ENCODE results near the gene TAOK1. TPM values are rescaled to one million over a fixed set of nuclear protein-coding genes. Genes with fewer than 3 reads are reported as not detected.

Gene TAOK1
- total and polyA plus RNA-seq, 4 donors = 3.9 to 85.6 (median 45.9) TPM

DNA sequence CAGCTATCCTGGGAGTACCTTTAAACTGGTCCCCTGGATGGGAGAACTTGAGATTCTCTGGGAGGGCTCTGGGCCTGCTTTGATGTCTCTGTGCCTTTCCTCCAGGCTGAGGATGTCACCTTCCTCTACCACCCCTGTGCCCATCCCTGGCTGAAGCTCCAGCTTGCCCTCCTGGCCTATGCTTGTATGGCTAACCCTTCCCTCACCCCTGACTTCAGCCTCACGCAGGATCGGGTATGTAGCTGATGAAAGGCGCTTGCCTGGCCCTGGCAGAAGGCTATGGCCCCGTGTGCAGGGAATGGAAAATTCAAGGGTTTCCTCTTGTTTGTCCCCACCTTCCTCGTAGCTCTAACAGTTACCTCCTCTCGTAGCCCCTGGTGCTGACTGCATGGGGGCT is 181.3 kb downstream of the TAOK1 start:
- H3K9me3 ChIP-seq (ENCODE audit: control insufficient read depth, low read length) = no peaks in the 10 kb centered on the region
- no peaks in the 10 kb centered on the region for H3K4me1 ChIP-seq (ENCODE audit: control insufficient read depth in 1 of 2, insufficient read depth in 2 of 2, low read length in 2 of 2)
- H3K36me3 ChIP-seq (ENCODE audit: control insufficient read depth in 1 of 2, insufficient read depth in 2 of 2, low read length in 1 of 2) = no peaks in the 10 kb centered on the region
- DNase-seq (peak in 1 of 2 donors; percentile 49), ATAC-seq (ENCODE audit: low FRiP score) (no peak)
- H3K4me3 ChIP-seq (ENCODE audit: low read length in 2 of 2) = no peak overlapping the region
- intact Hi-C loops (cut with DNase I) = no loop called here
- WGBS, 2 donors = 83 to 86% methylated on average over 6 of the region's 6 CpGs
- H3K27ac ChIP-seq (ENCODE audit: low read depth in 1 of 2, low read length in 2 of 2) = no peak overlapping the region
- no peaks in the 10 kb centered on the region for H3K27me3 ChIP-seq (ENCODE audit: control insufficient read depth in 1 of 2, insufficient read depth in 2 of 2, low read length in 1 of 2)

DNA sequence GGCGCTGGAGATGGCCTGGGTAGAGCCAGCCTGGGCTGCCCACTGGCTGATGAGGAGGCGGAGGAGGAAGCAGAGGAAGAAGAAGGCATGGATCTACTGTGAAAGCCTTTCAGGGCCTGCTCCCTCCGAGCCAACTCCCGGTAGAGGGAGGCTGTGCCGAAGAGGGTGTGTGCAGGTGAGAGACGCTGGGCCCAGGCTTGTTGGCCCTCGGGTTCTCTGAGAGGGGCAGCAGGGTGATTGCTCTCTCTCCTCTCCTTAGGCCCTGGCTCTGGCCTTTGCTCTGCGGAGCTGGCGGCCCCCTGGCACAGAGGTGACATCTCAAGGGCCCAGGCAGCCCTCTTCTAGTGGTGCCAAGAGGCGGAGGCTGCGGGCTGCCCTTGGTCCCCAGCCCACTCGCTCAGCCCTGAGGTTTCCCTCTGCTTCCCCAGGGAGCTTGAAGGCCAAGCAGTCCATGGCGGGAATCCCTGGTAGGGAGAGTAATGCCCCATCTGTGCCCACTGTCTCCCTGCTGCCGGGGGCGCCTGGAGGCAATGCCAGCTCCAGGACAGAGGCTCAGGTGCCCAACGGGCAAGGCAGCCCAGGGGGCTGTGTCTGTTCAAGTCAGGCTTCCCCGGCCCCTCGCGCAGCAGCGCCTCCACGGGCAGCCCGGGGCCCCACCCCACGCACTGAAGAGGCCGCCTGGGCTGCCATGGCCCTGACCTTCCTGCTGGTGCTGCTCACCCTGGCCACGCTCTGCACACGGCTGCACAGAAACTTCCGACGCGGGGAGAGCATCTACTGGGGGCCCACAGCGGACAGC is 181.9 kb downstream of the TAOK1 start:
- DNase-seq (peak; percentile 56 to 77), ATAC-seq (ENCODE audit: low FRiP score) (no peak)
- intact Hi-C loops (cut with DNase I) = no loop called here
- Histone ChIP-seq H3K4me3 (ENCODE audit: low read length in 2 of 2) (peak overlapping the region in 1 of 2 donors; percentile 4), H3K27ac (ENCODE audit: low read depth in 1 of 2, low read length in 2 of 2) (no peak overlapping the region), H3K4me1 (ENCODE audit: control insufficient read depth in 1 of 2, insufficient read depth in 2 of 2, low read length in 2 of 2) (no peaks in the 10 kb centered on the region), H3K27me3 (ENCODE audit: control insufficient read depth in 1 of 2, insufficient read depth in 2 of 2, low read length in 1 of 2) (no peaks in the 10 kb centered on the region), H3K9me3 (ENCODE audit: control insufficient read depth, low read length) (no peaks in the 10 kb centered on the region), H3K36me3 (ENCODE audit: control insufficient read depth in 1 of 2, insufficient read depth in 2 of 2, low read length in 1 of 2) (no peaks in the 10 kb centered on the region)
- WGBS, 2 donors = 23 to 26% methylated on average over 29 to 30 of the region's 30 CpGs

DNA sequence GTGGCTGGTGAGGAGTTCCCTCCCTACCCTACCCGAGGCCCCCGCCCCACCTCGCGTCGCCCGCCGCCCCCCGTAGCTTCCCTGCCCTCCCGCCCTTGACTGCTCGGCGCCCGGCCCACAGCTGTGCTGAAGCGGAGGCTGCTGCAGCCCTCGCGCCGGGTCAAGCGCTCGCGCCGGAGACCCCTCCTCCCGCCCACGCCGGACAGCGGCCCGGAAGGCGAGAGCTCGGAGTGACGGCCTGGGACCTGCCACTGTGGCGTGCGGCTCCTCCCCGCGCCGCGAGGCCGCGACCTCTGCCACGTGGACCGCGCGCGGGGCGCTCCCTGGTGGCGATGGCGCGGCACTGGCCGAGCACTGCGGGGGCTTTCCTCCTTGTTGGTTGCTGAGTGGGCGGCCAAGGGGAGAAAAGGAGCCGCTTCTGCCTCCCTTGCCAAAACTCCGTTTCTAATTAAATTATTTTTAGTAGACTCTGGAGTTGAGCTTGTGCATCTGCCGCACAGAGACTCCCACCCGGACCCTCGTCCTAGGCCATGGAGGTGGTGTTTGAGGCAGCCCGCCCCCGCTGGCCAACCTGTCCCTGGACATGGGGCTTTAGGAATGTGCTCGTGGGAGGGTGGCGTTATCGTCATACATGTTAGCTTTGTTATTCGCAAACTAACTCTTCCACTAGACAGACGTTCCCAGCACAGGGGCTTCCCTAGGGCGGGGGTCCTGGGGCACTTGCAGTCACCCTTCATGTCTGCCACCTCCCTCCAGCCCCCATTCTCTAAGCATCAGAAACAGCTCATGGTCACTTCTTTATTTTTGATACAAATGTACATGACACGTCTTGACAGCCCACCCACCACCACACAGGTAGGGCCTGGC is 182.8 kb downstream of the TAOK1 start:
- peak; percentile 71 for ATAC-seq (ENCODE audit: low FRiP score)
- intact Hi-C loops (cut with DNase I) = no loop called here
- no peaks in the 10 kb centered on the region for H3K27me3 ChIP-seq (ENCODE audit: control insufficient read depth in 1 of 2, insufficient read depth in 2 of 2, low read length in 1 of 2)
- WGBS, 2 donors = 14 to 22% methylated on average over 41 to 62 of the region's 62 CpGs
- peak; percentile 75 to 91 for DNase-seq
- peak overlapping the region in 1 of 2 donors; percentile 4 for H3K4me3 ChIP-seq (ENCODE audit: low read length in 2 of 2)
- H3K9me3 ChIP-seq (ENCODE audit: control insufficient read depth, low read length) = no peaks in the 10 kb centered on the region
- H3K4me1 ChIP-seq (ENCODE audit: control insufficient read depth in 1 of 2, insufficient read depth in 2 of 2, low read length in 2 of 2) = no peaks in the 10 kb centered on the region
- H3K36me3 ChIP-seq (ENCODE audit: control insufficient read depth in 1 of 2, insufficient read depth in 2 of 2, low read length in 1 of 2) = no peaks in the 10 kb centered on the region
- H3K27ac ChIP-seq (ENCODE audit: low read depth in 1 of 2, low read length in 2 of 2) = no peak overlapping the region

DNA sequence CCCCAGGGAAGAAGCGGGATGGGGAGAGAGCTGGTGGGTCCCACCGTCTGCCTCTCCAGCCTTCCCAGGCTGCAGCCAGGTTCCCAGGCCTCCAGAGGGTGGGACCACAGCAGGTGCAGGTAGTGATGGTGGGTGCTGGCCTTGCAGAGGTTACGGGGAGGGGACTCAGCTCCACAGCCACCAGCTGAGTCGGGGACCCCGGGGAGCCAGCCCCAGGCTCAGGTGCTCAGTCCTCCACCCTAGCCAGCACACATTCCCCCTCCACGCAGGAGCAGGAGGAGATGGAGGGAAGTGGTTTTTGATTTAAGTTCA is 183.4 kb downstream of the TAOK1 start:
- H3K9me3 ChIP-seq (ENCODE audit: control insufficient read depth, low read length) = no peaks in the 10 kb centered on the region
- ATAC-seq (ENCODE audit: low FRiP score) = no peak
- H3K27ac ChIP-seq (ENCODE audit: low read depth in 1 of 2, low read length in 2 of 2) = no peak overlapping the region
- no peaks in the 10 kb centered on the region for H3K27me3 ChIP-seq (ENCODE audit: control insufficient read depth in 1 of 2, insufficient read depth in 2 of 2, low read length in 1 of 2)
- intact Hi-C loops (cut with DNase I) = no loop called here
- WGBS, 2 donors = 81 to 86% methylated on average over 6 of the region's 6 CpGs
- H3K4me3 ChIP-seq (ENCODE audit: low read length in 2 of 2) = no peak overlapping the region
- peak in 1 of 2 donors; percentile 39 for DNase-seq
- H3K36me3 ChIP-seq (ENCODE audit: control insufficient read depth in 1 of 2, insufficient read depth in 2 of 2, low read length in 1 of 2) = no peaks in the 10 kb centered on the region
- H3K4me1 ChIP-seq (ENCODE audit: control insufficient read depth in 1 of 2, insufficient read depth in 2 of 2, low read length in 2 of 2) = no peaks in the 10 kb centered on the region

DNA sequence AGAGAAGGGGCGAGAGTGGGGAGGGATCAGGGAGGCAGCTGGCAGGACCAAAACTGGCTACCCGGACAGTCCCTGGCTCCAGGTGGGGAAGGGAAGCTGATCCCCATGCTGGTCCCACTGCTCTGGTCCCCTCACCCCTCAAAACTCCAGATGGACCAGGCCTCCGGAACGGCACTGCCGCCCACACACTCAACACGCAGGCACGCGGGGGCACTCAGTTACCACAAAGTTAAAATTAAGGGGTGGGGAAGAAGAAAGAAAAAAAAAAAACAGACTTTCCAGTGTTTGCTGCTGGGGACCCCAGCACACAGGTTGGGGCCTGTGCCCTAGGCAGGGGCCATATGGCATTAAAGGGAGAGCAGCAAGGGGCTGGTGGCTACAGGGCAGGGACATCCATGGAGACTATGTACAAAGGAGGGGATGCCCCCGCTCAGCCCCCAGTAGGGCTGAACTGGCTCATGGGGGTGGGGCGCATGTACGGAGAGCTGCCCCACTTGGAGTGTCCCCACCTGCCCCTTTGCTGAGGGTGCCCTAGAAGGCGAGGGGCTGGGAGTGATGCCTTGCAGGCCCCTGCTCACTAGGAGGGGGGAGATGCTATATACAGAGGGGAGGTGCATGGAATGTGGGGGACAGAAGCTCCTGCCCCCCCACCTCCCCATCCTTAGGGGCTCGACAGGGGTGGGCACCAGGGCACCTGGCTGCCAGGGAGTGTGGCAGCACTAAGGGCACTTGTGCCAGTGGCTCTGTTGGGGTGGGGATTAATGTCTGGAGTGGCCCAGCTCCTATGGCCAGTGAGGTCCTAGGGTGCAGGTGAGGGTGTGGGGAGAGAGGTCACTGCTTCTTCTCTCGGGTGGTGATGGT is 183.9 kb downstream of the TAOK1 start:
- Histone ChIP-seq H3K4me1 (ENCODE audit: control insufficient read depth in 1 of 2, insufficient read depth in 2 of 2, low read length in 2 of 2) (no peaks in the 10 kb centered on the region), H3K27me3 (ENCODE audit: control insufficient read depth in 1 of 2, insufficient read depth in 2 of 2, low read length in 1 of 2) (no peaks in the 10 kb centered on the region), H3K36me3 (ENCODE audit: control insufficient read depth in 1 of 2, insufficient read depth in 2 of 2, low read length in 1 of 2) (no peaks in the 10 kb centered on the region), H3K27ac (ENCODE audit: low read depth in 1 of 2, low read length in 2 of 2) (no peak overlapping the region), H3K9me3 (ENCODE audit: control insufficient read depth, low read length) (no peaks in the 10 kb centered on the region), H3K4me3 (ENCODE audit: low read length in 2 of 2) (no peak overlapping the region)
- no peak for ATAC-seq (ENCODE audit: low FRiP score)
- WGBS, 2 donors = 81 to 82% methylated on average over 14 of the region's 14 CpGs
- DNase-seq = peak; percentile 43 to 68
- intact Hi-C loops (cut with DNase I) = no loop called here

DNA sequence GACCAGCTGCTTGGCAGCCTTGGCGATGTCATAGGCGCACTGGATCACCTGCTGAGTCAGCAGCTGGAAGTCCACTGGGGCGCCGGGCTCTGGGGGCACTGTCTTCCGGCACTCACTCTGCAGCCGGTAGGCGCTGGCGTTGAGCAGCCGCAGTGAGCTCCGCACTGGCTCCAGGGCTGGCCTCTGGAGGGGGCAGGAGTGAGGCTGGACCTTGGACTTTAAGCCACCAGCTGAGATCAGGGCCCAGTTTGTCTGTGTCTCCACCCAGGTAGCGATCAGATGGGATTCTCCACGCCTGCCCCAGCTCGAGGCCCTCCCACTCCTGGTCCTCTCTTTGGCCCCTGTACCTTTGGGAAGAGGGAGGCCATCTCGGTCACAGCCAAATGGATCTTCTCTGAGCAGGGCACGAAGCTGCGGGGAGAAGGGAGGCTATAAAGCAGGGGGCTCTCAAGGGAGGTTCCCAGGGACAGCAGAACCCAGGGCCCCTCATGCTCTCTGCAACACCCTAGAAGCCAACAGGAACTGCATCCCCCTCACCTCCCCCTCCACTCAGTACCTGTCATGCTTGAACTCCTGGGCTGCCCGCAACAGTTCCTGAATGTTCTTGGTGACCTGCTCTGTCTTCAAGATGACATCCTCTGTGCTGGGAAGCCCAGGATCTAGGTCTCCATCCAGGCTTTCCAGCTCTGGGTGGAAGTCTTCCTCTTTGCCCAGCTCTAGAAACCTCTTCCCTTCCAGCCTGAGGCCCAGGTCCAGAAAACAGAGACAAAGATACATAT is 184.8 kb downstream of the TAOK1 start:
- ATAC-seq (ENCODE audit: low FRiP score) (no peak), DNase-seq (peak; percentile 21 to 69)
- Histone ChIP-seq H3K4me1 (ENCODE audit: control insufficient read depth in 1 of 2, insufficient read depth in 2 of 2, low read length in 2 of 2) (no peaks in the 10 kb centered on the region), H3K27ac (ENCODE audit: low read depth in 1 of 2, low read length in 2 of 2) (no peak overlapping the region), H3K9me3 (ENCODE audit: control insufficient read depth, low read length) (no peaks in the 10 kb centered on the region), H3K4me3 (ENCODE audit: low read length in 2 of 2) (no peak overlapping the region), H3K36me3 (ENCODE audit: control insufficient read depth in 1 of 2, insufficient read depth in 2 of 2, low read length in 1 of 2) (no peaks in the 10 kb centered on the region), H3K27me3 (ENCODE audit: control insufficient read depth in 1 of 2, insufficient read depth in 2 of 2, low read length in 1 of 2) (no peaks in the 10 kb centered on the region)
- 84 to 86% methylated on average over 17 of the region's 17 CpGs for WGBS, 2 donors
- intact Hi-C loops (cut with DNase I) = no loop called here

DNA sequence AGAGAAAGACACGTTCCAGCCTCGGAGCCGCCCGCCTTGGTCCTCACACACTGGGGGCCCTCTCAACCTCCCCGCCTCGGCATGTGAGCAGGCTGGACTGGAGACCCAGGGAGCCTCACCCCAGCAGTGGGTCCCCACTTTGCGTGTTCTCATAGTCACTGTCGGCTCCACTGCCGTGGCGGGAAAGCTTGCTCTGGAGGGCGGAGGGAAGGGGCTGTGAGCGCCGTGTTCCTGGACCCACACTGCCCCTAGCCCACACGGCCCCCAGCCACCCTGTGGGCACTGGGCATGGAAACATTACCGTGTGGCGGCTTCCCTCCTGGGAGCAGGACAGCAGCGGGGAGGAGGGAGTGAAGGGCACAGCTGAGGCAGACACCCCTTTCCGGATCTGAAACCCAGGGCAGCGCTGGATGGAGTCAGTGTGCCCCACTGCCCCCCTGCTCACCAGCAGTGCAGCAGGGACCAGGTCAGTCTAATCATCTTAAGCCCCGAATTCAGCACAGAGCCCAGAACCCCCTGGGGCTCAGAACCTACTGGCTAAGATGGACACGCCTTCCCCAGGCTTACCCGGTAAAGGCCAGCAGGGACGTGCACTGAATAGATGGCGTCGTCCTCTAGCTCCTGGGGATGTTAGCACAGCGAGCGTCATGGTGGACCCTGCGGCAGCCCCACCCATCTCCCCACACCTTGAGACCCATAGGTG is 185.5 kb downstream of the TAOK1 start:
- Histone ChIP-seq H3K27me3 (ENCODE audit: control insufficient read depth in 1 of 2, insufficient read depth in 2 of 2, low read length in 1 of 2) (no peaks in the 10 kb centered on the region), H3K9me3 (ENCODE audit: control insufficient read depth, low read length) (no peaks in the 10 kb centered on the region), H3K36me3 (ENCODE audit: control insufficient read depth in 1 of 2, insufficient read depth in 2 of 2, low read length in 1 of 2) (no peaks in the 10 kb centered on the region), H3K4me3 (ENCODE audit: low read length in 2 of 2) (no peak overlapping the region), H3K27ac (ENCODE audit: low read depth in 1 of 2, low read length in 2 of 2) (no peak overlapping the region), H3K4me1 (ENCODE audit: control insufficient read depth in 1 of 2, insufficient read depth in 2 of 2, low read length in 2 of 2) (no peaks in the 10 kb centered on the region)
- WGBS, 2 donors = 82 to 85% methylated on average over 28 of the region's 28 CpGs
- intact Hi-C loops (cut with DNase I) = no loop called here
- ATAC-seq (ENCODE audit: low FRiP score) = no peak
- peak; percentile 46 to 70 for DNase-seq
